H1 (cell line): ENCODE data around the gene SEC14L3. TPM values are rescaled to one million over a fixed set of nuclear protein-coding genes. Genes with fewer than 3 reads are reported as not detected.

Source experiments
- CTCF ChIA-PET: fragments of 300-600 bp; sonication (Branson Sonifier 250); formaldehyde crosslinking; loops from one replicate; lab custom pipeline; 2021; ENCODE audit not compliant: partially characterized antibody; lab: Charles Lee
- POLR2A ChIA-PET: fragments of 300-600 bp; sonication (Branson Sonifier 250); formaldehyde crosslinking; loops from one replicate; lab custom pipeline; 2021; ENCODE audit warnings: inconsistent platforms; ENCODE audit not compliant: partially characterized antibody; lab: Charles Lee
- DNase-seq, 2 experiments: peaks; one replicate each; pipeline versions ENCODE4 v3.0.0 to v3.0.0-alpha.2; 2010 to 2022; ENCODE audit warnings: low spot score in 2 of 2, low read depth in 1 of 2, mixed read lengths in 1 of 2
- FAIRE-seq: peaks from 2 replicates; lab custom pipeline; 2011; peaks lifted over from hg19 to GRCh38; lab: Jason Lieb, UNC
- H2AFZ ChIP-seq: 2 replicates; pipeline ENCODE4 v1.8.1; 2012; ENCODE audit warnings: low read length, inconsistent platforms
- H2AK5ac ChIP-seq: 2 replicates; pipeline ENCODE4 v1.6.1; 2013; ENCODE audit warnings: low read depth, low read length
- H2BK120ac ChIP-seq: replicated peaks from 2 replicates; pipeline ENCODE3; 2013; ENCODE audit warnings: low read depth, low read length, inconsistent platforms
- H2BK12ac ChIP-seq: 2 replicates; pipeline ENCODE4 v1.6.1; 2013; ENCODE audit warnings: low read depth, low read length
- H2BK15ac ChIP-seq: 2 replicates; pipeline ENCODE4 v1.6.1; 2013; ENCODE audit warnings: low read length
- H2BK20ac ChIP-seq: 2 replicates; pipeline ENCODE4 v1.6.1; 2013; ENCODE audit warnings: low read length
- H2BK5ac ChIP-seq: 2 replicates; pipeline ENCODE4 v1.6.1; 2013; ENCODE audit warnings: low read depth, low read length
- H3K14ac ChIP-seq: 2 replicates; pipeline ENCODE4 v1.6.1; 2013; ENCODE audit warnings: inconsistent platforms; ENCODE audit not compliant: insufficient read length
- H3K18ac ChIP-seq: 2 replicates; pipeline ENCODE4 v1.6.1; 2013; ENCODE audit warnings: low read length; ENCODE audit errors: extremely low read depth
- H3K23ac ChIP-seq: 2 replicates; pipeline ENCODE4 v1.6.1; 2013; ENCODE audit warnings: inconsistent platforms; ENCODE audit not compliant: insufficient read length
- H3K23me2 ChIP-seq: 2 replicates; pipeline ENCODE4 v1.6.1; 2013; ENCODE audit warnings: low read depth, low read length
- H3K27ac ChIP-seq: 2 replicates; pipeline ENCODE4 v1.6.1; 2011; ENCODE audit warnings: low read depth, low read length, inconsistent platforms
- H3K27me3 ChIP-seq, 4 experiments: replicated peaks in 1 of 4; 1 replicate in 1 of 4; 2 replicates in 3 of 4; pipeline versions ENCODE4 v1.6.1 to v1.8.1; 2011 to 2013; ENCODE audit warnings: low read length in 3 of 4, mild to moderate bottlenecking in 3 of 4, inconsistent platforms in 2 of 4, mixed read lengths in 2 of 4, moderate library complexity in 1 of 4; ENCODE audit not compliant: control insufficient read depth in 3 of 4, insufficient read depth in 3 of 4; ENCODE audit errors: extremely low read depth in 1 of 4
- H3K36me3 ChIP-seq, 4 experiments: 2 replicates each; pipeline versions ENCODE4 v1.6.1 to v1.8.1; 2011 to 2013; ENCODE audit warnings: mild to moderate bottlenecking in 4 of 4, low read length in 3 of 4, moderate library complexity in 2 of 4, control low read depth in 1 of 4, inconsistent platforms in 1 of 4; ENCODE audit not compliant: insufficient read depth in 4 of 4, control insufficient read depth in 2 of 4
- H3K4ac ChIP-seq: replicated peaks from 2 replicates; pipeline ENCODE3; 2013; ENCODE audit warnings: low read length, low read depth, mixed read lengths, inconsistent platforms; ENCODE audit not compliant: insufficient read length
- H3K4me1 ChIP-seq, 4 experiments: replicated peaks in 1 of 4; 1 replicate in 1 of 4; 2 replicates in 3 of 4; pipeline versions ENCODE4 v1.6.1 to v1.8.1; 2011 to 2013; ENCODE audit warnings: low read length in 3 of 4, inconsistent platforms in 2 of 4, mixed read lengths in 1 of 4; ENCODE audit not compliant: insufficient read depth in 4 of 4, control insufficient read depth in 3 of 4
- H3K4me2 ChIP-seq, 2 experiments: 2 replicates each; pipeline versions ENCODE4 v1.6.1 to v1.8.1; 2011 to 2013; ENCODE audit warnings: low read depth in 2 of 2, low read length in 2 of 2, control low read depth in 1 of 2, inconsistent platforms in 1 of 2, mild to moderate bottlenecking in 1 of 2; ENCODE audit not compliant: insufficient read depth in 1 of 2
- H3K4me3 ChIP-seq, 4 experiments: fragments of 200-600, 300-600 bp in 1 of 4; sonication (generic), shearing (Covaris generic), sonication (Bioruptor Twin) in 1 of 4; 2 replicates each; pipeline versions ENCODE4 v1.5.1 to v1.8.1; 2011 to 2016; ENCODE audit warnings: low read length in 4 of 4, low read depth in 3 of 4, control low read depth in 2 of 4, inconsistent platforms in 2 of 4, mild to moderate bottlenecking in 2 of 4, mixed read lengths in 1 of 4, moderate library complexity in 1 of 4; ENCODE audit not compliant: insufficient read depth in 2 of 4; ENCODE audit errors: extremely low read depth in 1 of 4
- H3K56ac ChIP-seq: replicated peaks from 2 replicates; pipeline ENCODE3; 2013; ENCODE audit warnings: low read depth, mild to moderate bottlenecking, mixed read lengths, low read length, inconsistent platforms; ENCODE audit not compliant: insufficient read length
- H3K79me1 ChIP-seq: 2 replicates; pipeline ENCODE4 v1.6.1; 2013; ENCODE audit warnings: low read depth, low read length, control low read depth
- H3K79me2 ChIP-seq, 2 experiments: 2 replicates each; pipeline versions ENCODE4 v1.6.1 to v1.8.1; 2012 to 2013; ENCODE audit warnings: low read length in 2 of 2, mild to moderate bottlenecking in 2 of 2, inconsistent platforms in 1 of 2; ENCODE audit not compliant: insufficient read depth in 2 of 2, control insufficient read depth in 1 of 2
- H3K9ac ChIP-seq, 4 experiments: replicated peaks in 1 of 4; 1 replicate in 1 of 4; 2 replicates in 3 of 4; pipeline versions ENCODE4 v1.6.1 to v1.8.1; 2011 to 2013; ENCODE audit warnings: low read depth in 3 of 4, low read length in 3 of 4, control low read depth in 2 of 4, mild to moderate bottlenecking in 2 of 4, moderate library complexity in 2 of 4, inconsistent platforms in 1 of 4; ENCODE audit errors: extremely low read depth in 1 of 4
- H3K9me3 ChIP-seq, 2 experiments: 2 replicates each; pipeline versions ENCODE4 v1.6.1 to v1.8.1; 2012 to 2013; ENCODE audit warnings: mild to moderate bottlenecking in 2 of 2, moderate library complexity in 2 of 2, control low read depth in 1 of 2, inconsistent platforms in 1 of 2, low read depth in 1 of 2, low read length in 1 of 2, mixed read lengths in 1 of 2; ENCODE audit not compliant: insufficient read depth in 2 of 2
- H4K20me1 ChIP-seq, 2 experiments: replicated peaks in 1 of 2; 2 replicates each; pipeline versions ENCODE3 to v1.8.1; 2011 to 2013; ENCODE audit warnings: inconsistent platforms in 2 of 2, low read length in 2 of 2, mild to moderate bottlenecking in 1 of 2; ENCODE audit not compliant: insufficient read depth in 2 of 2, control insufficient read depth in 1 of 2
- H4K5ac ChIP-seq: 2 replicates; pipeline ENCODE4 v1.6.1; 2013; ENCODE audit warnings: low read length, low read depth, mixed read lengths, inconsistent platforms; ENCODE audit not compliant: insufficient read length
- H4K8ac ChIP-seq: 2 replicates; pipeline ENCODE4 v1.8.0; 2013; ENCODE audit warnings: mild to moderate bottlenecking, moderate library complexity, low read length, inconsistent platforms; ENCODE audit not compliant: insufficient read depth; ENCODE audit errors: extremely low read depth
- H4K91ac ChIP-seq: replicated peaks from 2 replicates; pipeline ENCODE3; 2013; ENCODE audit warnings: low read length, mixed read lengths, inconsistent platforms; ENCODE audit not compliant: insufficient read length
- ASH2L ChIP-seq: fragments of 200-600, 300-600 bp; sonication (generic); IDR thresholded peaks from one replicate; pipeline ENCODE4 v1.7.1; 2017; ENCODE audit warnings: low read length
- BACH1 ChIP-seq: IDR thresholded peaks from 2 replicates; pipeline ENCODE4 v1.6.1; 2012; ENCODE audit warnings: low read length, improper control_type of control experiment
- CEBPB ChIP-seq: IDR thresholded peaks from 2 replicates; pipeline ENCODE4 v1.6.1; 2012; ENCODE audit warnings: low read depth, low read length
- CHD1 ChIP-seq: IDR thresholded peaks from 2 replicates; pipeline ENCODE4 v1.6.1; 2012; ENCODE audit warnings: low read depth, low read length, improper control_type of control experiment
- POLR2AphosphoS5 ChIP-seq: IDR thresholded peaks from 2 replicates; pipeline ENCODE4 v1.6.1; 2011; ENCODE audit warnings: low read depth, low read length
- RXRA ChIP-seq: IDR thresholded peaks from 2 replicates; pipeline ENCODE4 v1.6.1; 2011; ENCODE audit warnings: low read depth, mild to moderate bottlenecking, low read length, moderate library complexity; ENCODE audit not compliant: insufficient read depth
- WGBS, 2 experiments: shearing (Covaris generic) in 1 of 2; methylation state at CpG; one replicate each; pipeline versions ENCODE4 v1.1.6 to v1.1.7; 2013 to 2015; ENCODE audit warnings: low lambda C conversion rate in 2 of 2, mixed read lengths in 2 of 2, inconsistent platforms in 1 of 2, low coverage in 1 of 2, missing lambda C conversion rate in 1 of 2; ENCODE audit not compliant: insufficient replicate concordance in 2 of 2, insufficient coverage in 1 of 2, insufficient read length in 1 of 2; ENCODE audit errors: extremely low coverage in 1 of 2, missing lambda C conversion rate in 1 of 2; 5-methylcytosine and 5-hydroxymethylcytosine counted together
- polyA plus RNA-seq, 7 experiments: library from polyadenylated mRNA; depleted of rRNA in 3 of 7; stranded (reverse) in 5 of 7; unstranded in 2 of 7; fragments of >200 nt in 5 of 7; fragments of 200-250 nt in 2 of 7; gene quantifications; 1 replicate in 5 of 7; 2 replicates in 1 of 7; 4 replicates in 1 of 7; pipeline versions ENCODE4 v1.2.1 to v1.2.3, GENCODE V29; 2011 to 2013; ENCODE audit warnings: missing spikeins in 2 of 7, mixed read lengths in 2 of 7
- total RNA-seq: library from RNA; stranded (reverse); fragmentation: NEBNext Ultra II Directional; extraction: Animal tissue kit (Norgen Biotek cat#: 25700); gene quantifications from 2 replicates; pipeline ENCODE4 v1.2.1, GENCODE V29; 2021
- TF ChIP-seq, protein P1 (sequence below): IDR thresholded peaks from 2 replicates; pipeline ENCODE4 v1.6.1; 2012; ENCODE audit warnings: inconsistent platforms

The SEC14L3 gene
- total and polyA plus RNA-seq, 2 of the 8 experiments (the other 6 are each of a cell fraction or from before 2014, with no cell fraction given): not detected

DNA sequence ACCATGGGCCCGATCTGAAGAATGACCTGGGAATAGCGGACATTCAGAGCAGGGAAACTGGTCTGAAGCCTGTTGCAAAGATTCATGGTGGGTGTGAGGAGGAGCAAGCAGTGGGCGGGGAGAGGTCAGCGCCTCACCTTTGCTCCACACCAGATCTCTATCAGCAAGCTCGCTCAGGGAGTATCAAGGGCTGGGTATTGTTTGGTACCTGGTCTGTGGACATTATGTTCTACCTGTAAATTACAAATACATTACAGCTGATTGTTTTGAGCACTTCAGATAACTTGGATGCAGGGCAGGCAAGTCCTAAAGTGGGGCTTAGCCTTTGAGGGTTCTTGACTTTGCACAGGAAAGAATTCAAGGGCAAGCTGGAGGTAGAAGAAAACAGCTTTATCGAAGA lies 44.5 kb upstream of the SEC14L3 start:
- Histone ChIP-seq H4K20me1 (no peaks in the 10 kb centered on the region), H4K91ac (no peak overlapping the region), H3K23ac (no peak overlapping the region), H2BK5ac (no peak overlapping the region), H4K8ac (no peak overlapping the region), H2BK15ac (no peak overlapping the region), H3K27ac (no peak overlapping the region), H3K9ac (no peak overlapping the region), H3K27me3 (no peaks in the 10 kb centered on the region), H3K4me2 (no peak overlapping the region), H2BK20ac (no peak overlapping the region), H4K5ac (no peak overlapping the region), H2BK12ac (no peak overlapping the region), H2BK120ac (no peak overlapping the region), H3K14ac (no peak overlapping the region), H3K18ac (no peak overlapping the region), H2AK5ac (no peak overlapping the region), H3K4ac (no peak overlapping the region), H3K4me3 (no peak overlapping the region), H3K4me1 (no peaks in the 10 kb centered on the region; a peak in 1 of 7 replicates), H3K36me3 (no peaks in the 10 kb centered on the region), H3K9me3 (no peaks in the 10 kb centered on the region), H3K23me2 (no peaks in the 10 kb centered on the region), H3K79me1 (no peaks in the 10 kb centered on the region), H3K56ac (no peak overlapping the region), H2AFZ (no peak overlapping the region), H3K79me2 (no peaks in the 10 kb centered on the region)
- ChIA-PET POLR2A (no interaction called here), CTCF (interaction anchor here (2.2 kb wide), 1 partner anchor 31 kb away, joined by 8 read pairs; no protein-coding TSS in a partner anchor)
- FAIRE-seq: no peak
- DNase-seq: no peak
- TF ChIP-seq ASH2L: no peak
- TF ChIP-seq CEBPB: no peak
- TF ChIP-seq CHD1: no peak
- TF ChIP-seq POLR2AphosphoS5: no peak
- TF ChIP-seq BACH1: no peak
- TF ChIP-seq, protein P1, sequence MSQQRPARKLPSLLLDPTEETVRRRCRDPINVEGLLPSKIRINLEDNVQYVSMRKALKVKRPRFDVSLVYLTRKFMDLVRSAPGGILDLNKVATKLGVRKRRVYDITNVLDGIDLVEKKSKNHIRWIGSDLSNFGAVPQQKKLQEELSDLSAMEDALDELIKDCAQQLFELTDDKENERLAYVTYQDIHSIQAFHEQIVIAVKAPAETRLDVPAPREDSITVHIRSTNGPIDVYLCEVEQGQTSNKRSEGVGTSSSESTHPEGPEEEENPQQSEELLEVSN: no peak
- no peak for TF ChIP-seq RXRA
- WGBS, 2 experiments: 95% methylated on average over 6 of the region's 6 CpGs; no CpG with 5 or more reads in 1 of the 2 experiments
